ENCODE measurements around the gene SLC41A3.

Gene SLC41A3

DNA sequence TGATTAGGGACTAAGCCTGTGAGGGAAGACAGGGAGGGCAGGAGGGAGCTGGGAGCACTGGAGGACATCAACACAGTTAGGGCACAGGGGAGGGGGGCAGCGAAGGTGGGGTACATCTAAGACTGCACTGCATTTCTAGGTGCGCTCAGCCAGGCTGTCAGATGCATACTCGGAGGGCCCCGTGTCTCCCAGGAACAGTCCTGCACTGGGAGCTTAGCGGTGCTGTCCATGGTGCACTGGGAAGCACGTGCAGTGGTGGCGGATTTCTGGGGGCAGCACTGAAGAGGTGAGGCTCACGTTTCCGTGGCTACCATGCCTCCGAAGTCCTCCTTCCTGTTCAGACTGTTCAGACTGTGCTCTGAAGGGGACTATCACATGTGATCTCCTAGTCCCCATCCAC is 60.5 kb downstream of the SLC41A3 start:
- H3K4me3 ChIP-seq (replicated peaks; ENCODE audit: low read depth, low read length): no peak overlapping the region
- TF ChIP-seq, protein P1, sequence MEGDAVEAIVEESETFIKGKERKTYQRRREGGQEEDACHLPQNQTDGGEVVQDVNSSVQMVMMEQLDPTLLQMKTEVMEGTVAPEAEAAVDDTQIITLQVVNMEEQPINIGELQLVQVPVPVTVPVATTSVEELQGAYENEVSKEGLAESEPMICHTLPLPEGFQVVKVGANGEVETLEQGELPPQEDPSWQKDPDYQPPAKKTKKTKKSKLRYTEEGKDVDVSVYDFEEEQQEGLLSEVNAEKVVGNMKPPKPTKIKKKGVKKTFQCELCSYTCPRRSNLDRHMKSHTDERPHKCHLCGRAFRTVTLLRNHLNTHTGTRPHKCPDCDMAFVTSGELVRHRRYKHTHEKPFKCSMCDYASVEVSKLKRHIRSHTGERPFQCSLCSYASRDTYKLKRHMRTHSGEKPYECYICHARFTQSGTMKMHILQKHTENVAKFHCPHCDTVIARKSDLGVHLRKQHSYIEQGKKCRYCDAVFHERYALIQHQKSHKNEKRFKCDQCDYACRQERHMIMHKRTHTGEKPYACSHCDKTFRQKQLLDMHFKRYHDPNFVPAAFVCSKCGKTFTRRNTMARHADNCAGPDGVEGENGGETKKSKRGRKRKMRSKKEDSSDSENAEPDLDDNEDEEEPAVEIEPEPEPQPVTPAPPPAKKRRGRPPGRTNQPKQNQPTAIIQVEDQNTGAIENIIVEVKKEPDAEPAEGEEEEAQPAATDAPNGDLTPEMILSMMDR (IDR thresholded peaks at IDR 0.05; ENCODE audit: low read length, missing control alignments): no peak
- DNase-seq (ENCODE audit: low read depth): no peak

DNA sequence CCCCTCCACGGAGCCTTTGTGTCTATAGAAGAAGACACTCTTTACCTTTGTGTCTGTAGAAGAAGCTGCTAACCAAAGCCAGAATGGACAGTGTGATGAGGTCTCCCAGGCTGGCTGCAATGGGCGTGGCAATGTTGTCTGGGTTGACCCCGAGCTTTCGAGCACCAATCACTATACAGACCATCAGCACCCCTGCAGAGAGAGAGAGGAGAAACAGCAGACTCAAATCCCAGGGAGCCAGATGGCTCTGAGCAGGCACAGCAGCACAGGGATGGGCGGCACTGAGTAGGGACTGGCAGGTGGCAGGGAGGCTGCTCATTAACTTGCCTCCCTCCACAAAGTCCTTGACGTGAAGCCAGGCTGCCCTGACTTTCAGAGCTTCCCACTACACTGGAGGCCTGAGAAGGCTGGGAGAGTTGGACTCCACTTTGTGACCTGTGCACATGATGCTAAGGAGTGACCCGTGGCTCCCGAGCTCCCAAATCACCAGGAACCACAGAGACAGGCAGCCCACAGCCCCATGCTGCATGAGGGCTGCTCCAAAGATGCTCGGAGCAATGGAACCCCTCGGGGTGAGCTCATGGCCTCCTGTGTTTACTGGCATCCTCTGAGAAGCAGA is 61.1 kb downstream of the SLC41A3 start:
- TF ChIP-seq, protein P1 (IDR thresholded peaks at IDR 0.05; ENCODE audit: low read length, missing control alignments): no peak
- DNase-seq (ENCODE audit: low read depth): no peak
- H3K4me3 ChIP-seq (replicated peaks; ENCODE audit: low read depth, low read length): no peak overlapping the region

DNA sequence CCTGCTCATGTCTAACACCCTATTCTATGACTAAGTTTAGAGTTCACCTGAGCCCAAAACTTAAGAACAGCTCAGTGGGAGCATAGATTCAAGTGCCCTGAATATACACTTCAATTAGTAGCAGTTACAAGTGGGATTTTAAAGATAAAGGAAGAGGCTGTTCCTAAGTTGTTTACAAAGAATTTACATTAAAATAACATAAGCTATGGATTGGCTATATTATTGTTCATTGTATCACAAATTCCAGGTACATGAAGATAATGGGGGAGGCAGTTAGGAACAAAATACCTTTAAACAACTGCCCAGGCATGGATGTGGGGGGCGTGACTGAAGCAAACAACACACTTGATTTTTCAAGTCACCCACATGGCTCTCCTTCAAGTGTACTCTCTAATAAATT is 62.2 kb downstream of the SLC41A3 start:
- H3K4me3 ChIP-seq (replicated peaks; ENCODE audit: low read depth, low read length): no peak overlapping the region
- TF ChIP-seq, protein P1 (IDR thresholded peaks at IDR 0.05; ENCODE audit: low read length, missing control alignments): no peak
- DNase-seq (ENCODE audit: low read depth): no peak

DNA sequence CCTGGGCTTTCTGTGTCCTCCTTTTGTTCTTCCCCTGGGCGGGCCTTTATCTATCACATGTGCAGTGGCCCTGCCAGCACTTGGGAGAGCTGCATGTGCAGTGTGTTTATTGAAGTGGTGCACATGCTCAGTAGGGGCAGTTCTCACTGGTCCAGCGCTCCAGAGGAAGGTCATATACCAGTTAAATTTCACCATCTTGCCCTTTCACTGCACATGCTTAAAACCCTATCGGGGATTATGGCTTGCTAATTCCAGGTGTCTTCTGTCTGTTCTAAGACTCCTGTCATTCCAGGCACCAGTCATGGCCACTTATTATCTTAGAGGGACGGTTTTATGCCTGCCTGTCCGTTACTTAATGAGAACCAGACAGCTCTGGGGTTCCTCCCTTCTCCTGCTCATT is 62.7 kb downstream of the SLC41A3 start:
- TF ChIP-seq, protein P1 (IDR thresholded peaks at IDR 0.05; ENCODE audit: low read length, missing control alignments): no peak
- H3K4me3 ChIP-seq (replicated peaks; ENCODE audit: low read depth, low read length): no peak overlapping the region
- peak; percentile 12 for DNase-seq (ENCODE audit: low read depth)

DNA sequence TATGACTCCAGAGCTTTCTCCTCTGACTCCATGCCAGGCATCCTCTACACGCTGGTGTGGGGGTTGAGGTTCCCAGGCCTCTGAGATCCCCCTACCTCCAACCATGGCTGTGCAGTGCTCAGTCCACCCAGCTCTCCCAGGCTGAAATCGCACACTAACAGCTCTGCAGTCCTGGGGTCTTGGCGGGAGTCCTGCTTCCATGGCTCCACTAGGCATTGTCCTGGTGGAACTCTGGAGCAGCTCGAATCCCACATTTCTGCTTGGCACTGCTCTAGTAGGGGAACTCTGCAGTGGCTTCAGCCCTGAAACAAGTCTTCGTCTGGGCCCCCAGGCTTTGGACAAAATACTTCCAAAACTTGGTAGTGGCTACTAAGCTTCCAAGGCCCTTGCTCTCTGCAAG is 64.2 kb downstream of the SLC41A3 start:
- TF ChIP-seq, protein P1 (IDR thresholded peaks at IDR 0.05; ENCODE audit: low read length, missing control alignments): no peak
- no peak overlapping the region for H3K4me3 ChIP-seq (replicated peaks; ENCODE audit: low read depth, low read length)
- DNase-seq (ENCODE audit: low read depth): no peak

DNA sequence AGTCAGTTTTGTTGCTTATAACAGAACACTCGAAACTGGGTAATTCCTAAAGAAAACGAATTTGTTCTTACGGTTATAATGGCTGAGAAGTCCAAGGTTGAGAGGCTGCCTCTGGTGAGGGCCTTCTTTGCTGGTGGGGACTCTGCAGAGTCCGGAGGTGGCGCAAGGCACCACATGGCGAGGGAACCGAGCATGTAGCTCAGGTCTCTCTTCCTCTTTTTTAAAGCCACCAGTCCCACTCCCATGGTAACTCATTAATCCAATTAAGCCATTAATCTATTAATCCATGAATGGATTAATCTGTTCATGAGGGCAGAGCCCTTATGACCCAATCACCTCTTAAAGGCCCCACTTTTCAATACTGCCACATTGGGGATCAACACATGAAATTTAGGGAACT is 64.9 kb downstream of the SLC41A3 start:
- TF ChIP-seq, protein P1 (IDR thresholded peaks at IDR 0.05; ENCODE audit: low read length, missing control alignments): no peak
- DNase-seq (ENCODE audit: low read depth): no peak
- H3K4me3 ChIP-seq (replicated peaks; ENCODE audit: low read depth, low read length): no peak overlapping the region

DNA sequence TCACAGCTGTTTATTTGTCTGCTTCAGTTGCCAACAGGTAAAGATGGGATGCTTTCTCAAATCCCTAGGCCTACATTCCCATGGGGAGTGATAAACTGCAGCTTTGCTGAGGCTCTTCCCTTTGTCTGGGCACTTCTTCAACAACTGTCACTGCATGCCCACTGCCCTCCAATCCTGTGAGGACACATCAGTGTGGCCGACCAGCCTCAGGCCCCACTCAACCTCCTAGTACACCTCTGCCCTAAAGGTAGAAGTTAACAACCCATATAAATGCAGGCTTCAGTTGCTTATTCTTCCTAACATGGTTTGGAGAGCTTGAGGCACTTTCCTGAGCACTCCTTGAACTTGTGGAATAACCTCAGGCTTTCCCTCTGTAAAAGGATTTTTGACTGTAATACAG is 65.4 kb downstream of the SLC41A3 start:
- TF ChIP-seq, protein P1 (IDR thresholded peaks at IDR 0.05; ENCODE audit: low read length, missing control alignments): no peak
- H3K4me3 ChIP-seq (replicated peaks; ENCODE audit: low read depth, low read length): no peak overlapping the region
- no peak for DNase-seq (ENCODE audit: low read depth)
